ENCODE data around the gene RBFOX2. TPM values are rescaled to one million over a fixed set of nuclear protein-coding genes. Genes with fewer than 3 reads are reported as not detected.

RBFOX2 gene
- total and polyA plus RNA-seq, 2 of the 8 experiments (the other 6 are each of a cell fraction or from before 2014, with no cell fraction given) = 121 to 122 TPM

GRCh38 chr22:35846804-35847203 is 181.8 kb downstream of the RBFOX2 start (continued):
- TF ChIP-seq TCF12 (IDR thresholded peaks at IDR 0.05; ENCODE audit: low read depth, low read length) (no peak), ATF3 (IDR thresholded peaks at IDR 0.05; ENCODE audit: insufficient read depth, low read depth, low read length) (no peak)

All from H1 (cell line).